Measurements from ENCODE around the gene NOPCHAP1.

Gene NOPCHAP1

DNA sequence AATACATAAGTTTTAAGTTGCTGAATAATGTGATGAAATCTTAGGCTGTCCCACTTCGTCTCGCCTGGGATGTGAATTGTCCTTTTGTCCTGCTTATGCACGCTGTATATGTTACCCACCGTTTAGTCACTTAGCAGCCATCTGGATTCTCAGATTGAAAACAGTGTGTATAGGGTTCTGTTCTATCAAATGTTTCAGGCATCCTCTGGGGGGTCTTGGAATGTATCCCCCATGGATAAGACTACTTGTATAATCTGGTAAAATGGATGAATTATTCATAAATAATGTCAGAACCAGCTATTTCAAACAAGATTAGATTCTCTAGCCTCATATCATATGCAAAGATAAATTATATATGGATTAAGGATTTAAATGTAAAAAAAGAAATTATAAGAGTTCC is 29.4 kb downstream of the NOPCHAP1 start:
- Histone ChIP-seq H3K27me3 (replicated peaks; ENCODE audit: control insufficient read depth, insufficient read depth, low read length) (no peaks in the 10 kb centered on the region), H3K36me3 (ENCODE audit: control insufficient read depth, insufficient read depth, low read length) (no peaks in the 10 kb centered on the region; the same call in none of the 2 replicates), H3K4me3 (replicated peaks; ENCODE audit: low read depth, low read length) (no peak overlapping the region)
- DNase-seq (ENCODE audit: extremely low read depth, insufficient read length) = no peak
- TF ChIP-seq, protein P1, sequence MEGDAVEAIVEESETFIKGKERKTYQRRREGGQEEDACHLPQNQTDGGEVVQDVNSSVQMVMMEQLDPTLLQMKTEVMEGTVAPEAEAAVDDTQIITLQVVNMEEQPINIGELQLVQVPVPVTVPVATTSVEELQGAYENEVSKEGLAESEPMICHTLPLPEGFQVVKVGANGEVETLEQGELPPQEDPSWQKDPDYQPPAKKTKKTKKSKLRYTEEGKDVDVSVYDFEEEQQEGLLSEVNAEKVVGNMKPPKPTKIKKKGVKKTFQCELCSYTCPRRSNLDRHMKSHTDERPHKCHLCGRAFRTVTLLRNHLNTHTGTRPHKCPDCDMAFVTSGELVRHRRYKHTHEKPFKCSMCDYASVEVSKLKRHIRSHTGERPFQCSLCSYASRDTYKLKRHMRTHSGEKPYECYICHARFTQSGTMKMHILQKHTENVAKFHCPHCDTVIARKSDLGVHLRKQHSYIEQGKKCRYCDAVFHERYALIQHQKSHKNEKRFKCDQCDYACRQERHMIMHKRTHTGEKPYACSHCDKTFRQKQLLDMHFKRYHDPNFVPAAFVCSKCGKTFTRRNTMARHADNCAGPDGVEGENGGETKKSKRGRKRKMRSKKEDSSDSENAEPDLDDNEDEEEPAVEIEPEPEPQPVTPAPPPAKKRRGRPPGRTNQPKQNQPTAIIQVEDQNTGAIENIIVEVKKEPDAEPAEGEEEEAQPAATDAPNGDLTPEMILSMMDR (IDR thresholded peaks at IDR 0.05; ENCODE audit: insufficient read depth, low read length, poor library complexity, severe bottlenecking) = no peak

DNA sequence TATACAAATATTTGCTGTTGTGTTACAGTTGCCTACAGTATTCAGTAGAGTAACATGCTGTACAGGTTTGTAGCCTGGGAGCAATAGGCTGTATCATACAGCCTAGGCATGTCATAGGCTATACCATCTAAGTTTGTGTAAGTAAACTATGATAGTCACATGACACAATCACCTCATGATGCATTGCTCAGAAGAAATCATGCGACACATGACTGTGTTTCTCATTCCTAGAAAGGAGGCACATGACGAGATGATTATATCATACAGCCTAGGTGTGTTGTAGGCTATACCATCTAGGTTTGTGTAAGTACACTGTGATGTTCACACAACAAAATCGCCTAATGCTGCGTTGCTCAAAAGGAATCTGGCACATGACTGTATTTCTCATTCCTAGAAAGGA is 31.9 kb downstream of the NOPCHAP1 start:
- Histone ChIP-seq H3K27me3 (replicated peaks; ENCODE audit: control insufficient read depth, insufficient read depth, low read length) (no peaks in the 10 kb centered on the region), H3K4me3 (replicated peaks; ENCODE audit: low read depth, low read length) (no peak overlapping the region), H3K36me3 (ENCODE audit: control insufficient read depth, insufficient read depth, low read length) (no peaks in the 10 kb centered on the region; the same call in none of the 2 replicates)
- TF ChIP-seq, protein P1 (IDR thresholded peaks at IDR 0.05; ENCODE audit: insufficient read depth, low read length, poor library complexity, severe bottlenecking) = no peak
- no peak for DNase-seq (ENCODE audit: extremely low read depth, insufficient read length)

DNA sequence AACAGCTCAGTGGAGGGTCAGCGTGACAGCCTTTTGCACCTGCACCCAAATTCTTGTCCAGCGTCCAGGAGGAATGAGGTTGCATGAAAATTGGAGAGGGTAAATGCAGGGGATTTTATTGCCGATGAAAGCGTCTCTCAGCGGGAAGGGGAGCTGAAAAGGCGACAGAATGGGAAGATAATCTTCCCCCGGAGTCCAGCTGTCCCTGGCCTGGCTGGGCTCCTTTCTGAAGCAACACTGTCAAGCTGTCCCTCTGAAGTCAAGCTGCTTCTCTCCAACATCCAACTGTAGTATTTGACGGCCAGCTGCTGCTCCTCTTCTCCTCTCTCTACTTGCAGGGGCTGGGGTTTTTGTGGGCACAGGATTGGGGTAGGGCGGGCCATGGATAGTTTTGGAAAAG is 32.7 kb downstream of the NOPCHAP1 start:
- TF ChIP-seq, protein P1 (IDR thresholded peaks at IDR 0.05; ENCODE audit: insufficient read depth, low read length, poor library complexity, severe bottlenecking) = no peak
- H3K36me3 ChIP-seq (ENCODE audit: control insufficient read depth, insufficient read depth, low read length) = no peaks in the 10 kb centered on the region; the same call in none of the 2 replicates
- no peak overlapping the region for H3K4me3 ChIP-seq (replicated peaks; ENCODE audit: low read depth, low read length)
- DNase-seq (ENCODE audit: extremely low read depth, insufficient read length) = no peak
- no peaks in the 10 kb centered on the region for H3K27me3 ChIP-seq (replicated peaks; ENCODE audit: control insufficient read depth, insufficient read depth, low read length)

DNA sequence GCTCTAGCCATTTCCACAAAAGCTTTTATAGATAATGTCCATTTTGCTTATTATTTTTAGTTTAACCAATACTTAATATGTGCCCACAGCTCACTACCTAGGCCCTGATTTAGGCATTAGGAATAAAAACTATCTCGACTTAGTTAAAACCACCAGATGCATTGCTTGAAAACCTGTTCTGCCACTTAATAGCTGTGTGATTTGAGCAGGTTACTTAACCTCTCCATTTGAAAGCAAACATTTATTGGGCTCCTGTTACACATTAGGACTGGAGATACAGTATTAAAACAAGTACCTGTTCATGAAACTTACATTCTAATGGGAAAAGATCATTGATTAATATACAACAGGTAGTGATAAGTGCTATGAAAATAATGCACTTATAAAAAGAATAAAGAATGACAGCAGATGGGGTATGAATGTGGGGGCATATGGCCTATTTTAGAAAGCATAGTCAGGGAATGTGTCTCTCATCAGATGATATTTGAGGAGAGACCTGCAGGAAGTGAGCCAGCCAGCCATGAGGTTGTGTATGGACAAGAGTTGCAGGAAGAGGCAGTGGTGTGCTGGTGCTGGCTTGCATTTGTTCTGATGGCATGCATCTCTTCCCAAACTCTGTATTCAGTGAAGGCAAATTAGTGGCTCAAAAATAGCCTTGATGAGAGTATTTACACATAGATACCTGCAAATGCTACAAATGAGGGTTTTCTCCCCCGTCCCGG is 34.3 kb downstream of the NOPCHAP1 start:
- Histone ChIP-seq H3K27me3 (replicated peaks; ENCODE audit: control insufficient read depth, insufficient read depth, low read length) (no peaks in the 10 kb centered on the region), H3K4me3 (replicated peaks; ENCODE audit: low read depth, low read length) (no peak overlapping the region), H3K36me3 (ENCODE audit: control insufficient read depth, insufficient read depth, low read length) (no peaks in the 10 kb centered on the region; the same call in none of the 2 replicates)
- DNase-seq (ENCODE audit: extremely low read depth, insufficient read length) = no peak
- TF ChIP-seq, protein P1 (IDR thresholded peaks at IDR 0.05; ENCODE audit: insufficient read depth, low read length, poor library complexity, severe bottlenecking) = no peak

DNA sequence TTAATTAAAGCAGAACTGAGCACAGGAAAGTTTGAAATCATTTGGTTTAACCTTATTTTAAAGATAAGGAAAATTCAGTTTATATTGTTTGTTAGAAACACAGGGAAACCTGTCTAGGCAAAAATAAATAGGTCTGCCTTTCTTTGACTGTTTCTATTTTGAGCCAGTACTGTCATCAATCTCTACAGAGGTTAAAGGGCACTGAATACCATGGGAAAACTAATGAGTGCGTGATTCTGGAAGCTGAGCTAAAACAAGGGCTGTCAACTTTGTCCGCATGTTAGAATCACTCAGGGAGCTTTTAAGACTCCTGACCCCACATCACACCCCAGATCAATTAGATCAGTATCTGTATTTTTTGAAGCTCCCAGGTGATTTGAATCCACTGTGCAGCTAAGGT is 38.8 kb downstream of the NOPCHAP1 start:
- no peak for DNase-seq (ENCODE audit: extremely low read depth, insufficient read length)
- no peak overlapping the region for H3K4me3 ChIP-seq (replicated peaks; ENCODE audit: low read depth, low read length)
- H3K36me3 ChIP-seq (ENCODE audit: control insufficient read depth, insufficient read depth, low read length) = no peaks in the 10 kb centered on the region
- TF ChIP-seq, protein P1 (IDR thresholded peaks at IDR 0.05; ENCODE audit: insufficient read depth, low read length, poor library complexity, severe bottlenecking) = no peak
- H3K27me3 ChIP-seq (replicated peaks; ENCODE audit: control insufficient read depth, insufficient read depth, low read length) = no peaks in the 10 kb centered on the region
